Measurements from ENCODE around the gene APOBEC3B.
"Not testable (repeated sequence)": the region's sequence is repeated elsewhere in the genome, so short reads cannot be mapped to it uniquely, and the experiment has no call there.

APOBEC3B gene

DNA sequence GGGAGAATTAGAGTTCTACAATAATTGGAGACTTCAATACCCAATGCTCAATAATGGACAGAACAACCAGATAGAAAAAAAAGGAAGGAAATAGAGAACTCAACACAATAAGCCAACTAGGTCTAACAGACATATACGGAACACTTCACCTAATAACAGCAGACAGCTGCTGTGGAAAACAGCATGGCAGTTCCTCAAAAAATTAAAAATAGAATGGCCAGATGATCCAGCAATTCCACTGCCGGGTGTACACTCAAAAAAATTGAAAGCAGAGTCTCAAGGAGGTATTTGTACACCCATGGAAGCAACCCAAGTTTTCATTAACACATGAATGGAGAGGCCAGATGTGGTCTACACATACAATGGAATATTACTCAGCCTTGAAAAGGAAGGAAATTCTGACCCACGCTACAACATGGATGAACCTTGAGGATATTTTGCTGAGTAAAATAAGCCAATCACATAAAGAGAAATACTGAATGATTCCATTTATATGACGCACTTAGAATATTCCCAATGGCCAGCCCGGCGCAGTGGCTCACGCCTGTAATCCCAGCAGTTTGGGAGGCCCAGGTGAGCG, 26.2 kb downstream of the APOBEC3B start:
- not testable (repeated sequence) for DNase-seq

DNA sequence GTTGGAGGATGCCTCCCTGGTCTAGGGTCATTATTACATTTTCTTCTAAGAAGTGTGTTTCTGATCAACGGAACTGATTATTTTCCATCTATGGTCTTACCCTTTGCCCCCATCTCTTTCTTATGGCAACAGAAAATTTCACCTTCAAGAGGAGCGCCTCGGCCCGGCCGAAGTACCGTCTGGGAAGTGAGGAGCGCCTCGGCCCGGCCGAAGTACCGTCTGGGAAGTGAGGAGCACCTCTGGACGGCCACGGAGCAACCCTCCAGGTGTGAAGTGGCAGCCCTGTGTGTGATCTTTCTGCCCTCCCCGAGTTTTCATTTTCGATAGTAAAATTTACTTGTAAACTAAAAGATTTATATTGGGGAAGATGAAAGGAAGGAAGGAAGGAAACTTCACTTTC, 28.8 kb downstream of the APOBEC3B start:
- DNase-seq, result no peak

DNA sequence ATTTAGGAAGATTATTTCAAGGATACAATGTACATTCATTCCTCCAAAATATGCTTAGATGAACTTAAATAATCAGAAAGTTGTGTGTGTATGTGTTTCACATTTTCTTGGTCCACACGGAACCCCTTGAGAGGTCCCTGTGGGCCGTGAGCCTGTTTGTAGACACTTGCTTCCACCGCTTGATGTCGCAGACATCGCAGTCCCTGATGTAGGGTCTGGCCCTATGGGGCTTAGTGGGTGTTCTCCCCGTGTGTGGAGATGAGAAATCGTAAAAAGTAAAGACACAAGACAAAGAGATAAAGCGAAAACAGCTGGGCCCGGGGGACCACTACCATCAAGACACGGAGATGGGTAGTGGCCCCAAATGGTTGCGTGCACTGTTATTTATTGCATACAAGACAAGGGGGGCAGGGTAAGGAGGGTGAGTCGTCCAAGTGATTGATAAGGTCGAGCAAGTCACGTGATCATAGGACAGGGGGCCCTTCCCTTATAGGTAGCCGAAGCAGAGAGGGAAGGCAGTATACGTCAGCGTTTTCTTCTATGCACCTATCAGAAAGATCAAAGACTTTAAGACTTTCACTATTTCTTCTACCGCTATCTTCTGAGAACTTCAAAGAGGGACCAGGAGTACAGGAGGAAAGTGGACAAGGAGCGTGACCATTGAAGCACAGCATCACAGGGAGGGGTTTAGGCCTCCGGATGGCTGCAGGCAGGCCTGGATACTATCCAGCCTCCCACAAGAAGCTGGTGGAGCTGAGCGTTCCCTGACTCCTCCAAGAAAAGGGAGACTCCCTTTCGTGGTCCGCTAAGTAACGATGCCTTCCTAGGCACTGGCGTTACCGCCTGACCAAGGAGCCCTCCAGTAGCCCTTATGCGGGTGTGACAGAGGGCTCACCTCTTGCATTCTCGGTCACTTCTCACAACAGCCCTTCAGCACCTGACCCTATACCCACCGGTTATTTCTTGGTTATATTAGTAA, 30.7 kb downstream of the APOBEC3B start:
- no peak for DNase-seq

GRCh38 chr22:39013561-39013941, 31.4 kb downstream of the APOBEC3B start:
- DNase-seq, result not testable (repeated sequence)

- DNase-seq, result peak; percentile 91
Measured at GRCh38 chr22:39013942-39014722, 32.0 kb downstream of the APOBEC3B start, which contains the start of gene APOBEC3C. TSS of gene APOBEC3C (plus strand) at chr22:39014257. CDS start at chr22:39014363, 106 bp downstream.

DNA sequence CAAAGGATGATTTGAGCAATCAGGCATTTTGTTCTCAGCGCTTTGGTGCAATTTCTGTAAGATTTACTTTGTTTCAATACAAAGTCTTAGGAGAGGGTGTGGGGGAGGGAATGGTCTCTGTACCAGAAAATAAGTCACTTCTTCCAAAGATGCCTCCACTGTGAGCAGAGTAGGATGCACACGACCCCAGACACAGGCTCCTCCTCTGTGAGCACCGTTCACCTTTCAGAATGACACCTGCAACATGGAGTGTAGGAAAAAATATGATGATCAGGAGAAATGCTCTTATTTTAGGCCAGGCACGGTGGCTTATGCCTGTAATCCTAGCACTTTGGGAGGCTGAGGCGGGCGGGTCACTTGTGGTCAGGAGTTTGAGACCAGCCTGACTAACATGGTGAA, 32.6 kb downstream of the APOBEC3B start:
- DNase-seq, result not testable (repeated sequence)

GRCh38 chr22:39016592-39016991, 34.4 kb downstream of the APOBEC3B start:
- DNase-seq, result no peak

GRCh38 chr22:39017596-39018365, 35.6 kb downstream of the APOBEC3B start:
- DNase-seq, result no peak

GRCh38 chr22:39020021-39020651, 38.0 kb downstream of the APOBEC3B start:
- DNase-seq, result not testable (repeated sequence)

DNA sequence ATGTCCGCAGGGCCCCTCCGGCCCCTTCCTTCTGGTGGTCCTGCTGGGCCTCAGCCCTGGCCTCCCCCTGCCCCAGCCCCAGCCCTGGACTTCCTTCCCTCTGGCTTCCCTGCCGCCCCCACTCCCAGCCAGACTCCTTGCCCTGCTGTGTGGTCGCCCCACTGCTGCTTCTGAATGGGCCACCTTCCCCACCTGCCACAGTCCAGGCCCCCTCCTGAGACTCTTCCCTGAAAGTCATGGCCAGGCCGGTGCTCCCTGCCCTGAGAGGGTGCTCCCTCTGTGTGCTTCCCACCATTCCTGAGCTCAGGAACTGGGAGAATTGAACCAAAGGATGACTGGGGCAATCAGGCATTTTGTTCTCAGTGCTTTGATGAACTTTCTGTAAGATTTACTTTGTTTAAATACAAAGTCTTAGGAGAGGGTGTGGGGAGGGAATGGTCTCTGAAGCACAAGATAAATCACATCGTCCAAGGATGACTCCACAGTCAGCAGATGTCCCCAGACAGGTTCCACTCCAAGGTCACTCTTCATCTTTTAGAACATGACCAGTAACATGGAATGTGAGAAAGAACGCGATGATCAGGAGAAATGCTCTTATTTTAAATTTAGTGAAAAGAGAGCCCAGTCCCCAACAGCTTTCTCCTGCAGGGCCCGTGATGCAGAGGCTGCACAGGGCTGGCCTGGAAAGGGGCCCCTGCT, 39.6 kb downstream of the APOBEC3B start:
- no peak for DNase-seq

DNA sequence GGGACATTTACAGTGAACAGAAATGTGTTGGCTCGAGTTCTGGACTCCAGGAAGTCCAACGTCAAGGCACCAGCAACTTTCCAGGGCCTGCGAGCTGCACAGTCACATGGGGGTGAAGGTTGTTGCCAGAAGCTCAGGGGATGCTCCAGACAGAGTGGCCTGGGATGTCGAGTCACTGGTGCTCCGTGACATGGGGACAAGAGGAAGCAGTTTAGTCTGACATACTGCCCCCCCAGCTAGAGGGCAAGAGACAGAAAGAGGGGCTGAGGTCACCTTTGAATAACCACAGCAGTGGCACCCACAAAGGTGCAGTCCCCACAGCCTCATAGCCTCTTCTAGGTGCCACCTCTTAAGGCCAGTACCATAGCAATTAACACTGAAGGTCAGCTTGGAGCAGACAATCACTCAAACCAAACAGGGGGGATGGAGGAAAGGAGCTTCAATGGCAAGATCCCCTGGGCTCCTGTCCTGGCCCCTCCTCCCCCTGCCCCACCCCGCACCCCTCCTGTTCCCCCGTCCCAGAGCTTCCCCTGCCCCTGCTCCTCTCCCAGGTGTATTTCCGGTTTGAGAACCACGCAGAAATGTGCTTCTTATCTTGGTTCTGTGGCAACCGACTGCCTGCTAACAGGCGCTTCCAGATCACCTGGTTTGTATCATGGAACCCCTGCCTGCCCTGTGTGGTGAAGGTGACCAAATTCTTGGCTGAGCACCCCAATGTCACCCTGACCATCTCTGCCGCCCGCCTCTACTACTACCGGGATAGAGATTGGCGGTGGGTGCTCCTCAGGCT, 42.6 kb downstream of the APOBEC3B start:
- DNase-seq, result peak; percentile 68

DNA sequence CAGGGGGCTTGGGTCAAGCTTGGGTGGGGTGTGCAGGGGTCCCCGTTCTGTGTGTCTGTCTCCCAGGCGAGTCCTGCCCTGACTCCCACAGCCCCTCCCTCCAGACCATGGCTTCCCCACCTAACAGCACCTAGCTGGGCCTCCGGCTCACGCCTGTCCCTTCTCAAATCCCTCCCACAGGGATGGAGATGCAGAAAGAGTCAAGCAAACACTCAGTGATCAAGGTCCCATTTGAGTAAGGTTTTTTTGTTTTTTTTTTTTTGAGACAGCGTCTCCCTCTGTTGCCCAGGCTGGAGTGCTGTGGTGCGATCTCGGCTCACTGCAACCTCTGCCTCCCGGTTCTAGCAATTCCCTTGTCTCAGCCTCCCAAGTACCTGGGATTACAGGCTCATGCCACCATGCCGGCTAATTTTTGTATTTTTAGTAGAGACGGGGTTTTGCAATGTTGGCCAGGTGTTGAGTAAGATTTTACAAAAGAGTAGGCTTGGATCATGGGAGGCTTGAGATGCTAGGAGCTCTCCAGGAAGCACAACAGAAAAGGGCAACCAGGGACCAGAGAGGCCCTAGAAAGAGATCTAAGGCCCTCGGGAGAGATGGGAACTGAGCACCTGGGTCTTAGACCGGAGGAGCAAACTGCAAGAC, 44.5 kb downstream of the APOBEC3B start:
- DNase-seq, result no peak

GRCh38 chr22:39027717-39028116, 45.6 kb downstream of the APOBEC3B start:
- no peak for DNase-seq

GRCh38 chr22:39028281-39028680, 46.1 kb downstream of the APOBEC3B start:
- DNase-seq, result no peak

GRCh38 chr22:39029227-39029626, 47.1 kb downstream of the APOBEC3B start:
- DNase-seq, result no peak

DNA sequence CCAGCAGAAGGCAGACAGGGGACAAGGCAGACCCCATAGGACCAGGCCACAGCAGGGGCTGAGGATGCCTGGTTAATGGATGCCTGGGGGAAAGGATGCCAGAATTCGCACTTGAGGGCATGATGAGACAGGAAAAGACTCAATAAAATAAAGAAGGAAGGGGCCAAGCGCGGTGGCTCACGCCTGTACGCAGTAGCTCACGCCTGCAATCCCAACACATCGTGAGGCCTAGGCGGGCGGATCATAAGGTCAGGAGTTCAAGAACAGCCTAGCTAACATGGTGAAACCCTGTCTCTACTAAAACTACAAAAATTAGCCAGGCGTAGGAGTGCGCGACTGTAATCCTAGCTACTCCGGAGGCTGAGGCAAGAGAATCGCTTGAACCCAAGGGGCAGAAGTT, 48.6 kb downstream of the APOBEC3B start:
- no peak for DNase-seq

- not testable (repeated sequence) for DNase-seq
Measured at GRCh38 chr22:39031434-39032295, 49.5 kb downstream of the APOBEC3B start.

DNA sequence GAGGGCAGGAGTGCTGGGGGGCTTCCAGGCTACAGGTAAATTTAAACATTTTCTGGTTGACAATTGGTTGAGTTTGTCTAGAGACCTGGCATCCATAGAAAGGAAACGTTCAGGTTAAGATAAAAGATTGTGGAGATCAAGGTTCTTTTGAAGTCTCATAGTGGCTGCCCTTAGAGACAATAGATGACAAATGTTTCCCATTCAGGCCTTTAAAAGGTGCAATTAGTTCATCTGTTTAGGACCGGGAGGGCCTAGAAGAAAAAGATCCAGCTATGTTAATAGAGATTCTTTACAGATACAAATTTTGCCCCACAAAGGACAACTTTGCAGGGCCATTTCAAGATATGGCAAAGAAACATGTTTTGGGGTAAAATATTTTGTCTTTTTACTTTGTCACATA, 54.9 kb downstream of the APOBEC3B start:
- not testable (repeated sequence) for DNase-seq
